ENCODE data around the gene FASN. TPM values are rescaled to one million over a fixed set of nuclear protein-coding genes. Genes with fewer than 3 reads are reported as not detected.

FASN gene
- total and polyA plus RNA-seq, 2 of the 13 experiments (the other 11 are each of a cell fraction or from before 2014, with no cell fraction given): 51.7 to 101 TPM

- TF ChIP-seq ZNF333 (CRISPR knock-in tag; IDR thresholded peaks at IDR 0.05; ENCODE audit: borderline replicate concordance): 0 out of 2 replicates have a peak, but pooled peaks have one; percentile 46
- no peak for TF ChIP-seq CC2D1A (CRISPR knock-in tag; IDR thresholded peaks at IDR 0.05)
- TF ChIP-seq PHF5A (CRISPR knock-in tag; IDR thresholded peaks at IDR 0.05; ENCODE audit: low read depth, unreplicated experiment): no peak
- no peak for TF ChIP-seq HHEX (CRISPR knock-in tag; IDR thresholded peaks at IDR 0.05)
- TF ChIP-seq ZMYM2 (CRISPR knock-in tag; IDR thresholded peaks at IDR 0.05): no peak
- TF ChIP-seq, protein P1, sequence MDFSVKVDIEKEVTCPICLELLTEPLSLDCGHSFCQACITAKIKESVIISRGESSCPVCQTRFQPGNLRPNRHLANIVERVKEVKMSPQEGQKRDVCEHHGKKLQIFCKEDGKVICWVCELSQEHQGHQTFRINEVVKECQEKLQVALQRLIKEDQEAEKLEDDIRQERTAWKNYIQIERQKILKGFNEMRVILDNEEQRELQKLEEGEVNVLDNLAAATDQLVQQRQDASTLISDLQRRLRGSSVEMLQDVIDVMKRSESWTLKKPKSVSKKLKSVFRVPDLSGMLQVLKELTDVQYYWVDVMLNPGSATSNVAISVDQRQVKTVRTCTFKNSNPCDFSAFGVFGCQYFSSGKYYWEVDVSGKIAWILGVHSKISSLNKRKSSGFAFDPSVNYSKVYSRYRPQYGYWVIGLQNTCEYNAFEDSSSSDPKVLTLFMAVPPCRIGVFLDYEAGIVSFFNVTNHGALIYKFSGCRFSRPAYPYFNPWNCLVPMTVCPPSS (IDR thresholded peaks at IDR 0.05): no peak
- TF ChIP-seq, protein P2, sequence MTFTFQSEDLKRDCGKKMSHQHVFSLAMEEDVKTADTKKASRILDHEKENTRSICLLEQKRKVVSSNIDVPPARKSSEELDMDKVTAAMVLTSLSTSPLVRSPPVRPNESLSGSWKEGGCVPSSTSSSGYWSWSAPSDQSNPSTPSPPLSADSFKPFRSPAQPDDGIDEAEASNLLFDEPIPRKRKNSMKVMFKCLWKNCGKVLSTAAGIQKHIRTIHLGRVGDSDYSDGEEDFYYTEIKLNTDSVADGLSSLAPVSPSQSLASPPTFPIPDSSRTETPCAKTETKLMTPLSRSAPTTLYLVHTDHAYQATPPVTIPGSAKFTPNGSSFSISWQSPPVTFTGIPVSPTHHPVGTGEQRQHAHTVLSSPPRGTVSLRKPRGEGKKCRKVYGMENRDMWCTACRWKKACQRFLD (CRISPR knock-in tag; IDR thresholded peaks at IDR 0.05; ENCODE audit: borderline replicate concordance): peak; percentile 74; the same call in 1 of the 2 replicates
- no peak for TF ChIP-seq ARID3A (IDR thresholded peaks at IDR 0.05; ENCODE audit: low read depth, low read length)
- TF ChIP-seq, protein P3, sequence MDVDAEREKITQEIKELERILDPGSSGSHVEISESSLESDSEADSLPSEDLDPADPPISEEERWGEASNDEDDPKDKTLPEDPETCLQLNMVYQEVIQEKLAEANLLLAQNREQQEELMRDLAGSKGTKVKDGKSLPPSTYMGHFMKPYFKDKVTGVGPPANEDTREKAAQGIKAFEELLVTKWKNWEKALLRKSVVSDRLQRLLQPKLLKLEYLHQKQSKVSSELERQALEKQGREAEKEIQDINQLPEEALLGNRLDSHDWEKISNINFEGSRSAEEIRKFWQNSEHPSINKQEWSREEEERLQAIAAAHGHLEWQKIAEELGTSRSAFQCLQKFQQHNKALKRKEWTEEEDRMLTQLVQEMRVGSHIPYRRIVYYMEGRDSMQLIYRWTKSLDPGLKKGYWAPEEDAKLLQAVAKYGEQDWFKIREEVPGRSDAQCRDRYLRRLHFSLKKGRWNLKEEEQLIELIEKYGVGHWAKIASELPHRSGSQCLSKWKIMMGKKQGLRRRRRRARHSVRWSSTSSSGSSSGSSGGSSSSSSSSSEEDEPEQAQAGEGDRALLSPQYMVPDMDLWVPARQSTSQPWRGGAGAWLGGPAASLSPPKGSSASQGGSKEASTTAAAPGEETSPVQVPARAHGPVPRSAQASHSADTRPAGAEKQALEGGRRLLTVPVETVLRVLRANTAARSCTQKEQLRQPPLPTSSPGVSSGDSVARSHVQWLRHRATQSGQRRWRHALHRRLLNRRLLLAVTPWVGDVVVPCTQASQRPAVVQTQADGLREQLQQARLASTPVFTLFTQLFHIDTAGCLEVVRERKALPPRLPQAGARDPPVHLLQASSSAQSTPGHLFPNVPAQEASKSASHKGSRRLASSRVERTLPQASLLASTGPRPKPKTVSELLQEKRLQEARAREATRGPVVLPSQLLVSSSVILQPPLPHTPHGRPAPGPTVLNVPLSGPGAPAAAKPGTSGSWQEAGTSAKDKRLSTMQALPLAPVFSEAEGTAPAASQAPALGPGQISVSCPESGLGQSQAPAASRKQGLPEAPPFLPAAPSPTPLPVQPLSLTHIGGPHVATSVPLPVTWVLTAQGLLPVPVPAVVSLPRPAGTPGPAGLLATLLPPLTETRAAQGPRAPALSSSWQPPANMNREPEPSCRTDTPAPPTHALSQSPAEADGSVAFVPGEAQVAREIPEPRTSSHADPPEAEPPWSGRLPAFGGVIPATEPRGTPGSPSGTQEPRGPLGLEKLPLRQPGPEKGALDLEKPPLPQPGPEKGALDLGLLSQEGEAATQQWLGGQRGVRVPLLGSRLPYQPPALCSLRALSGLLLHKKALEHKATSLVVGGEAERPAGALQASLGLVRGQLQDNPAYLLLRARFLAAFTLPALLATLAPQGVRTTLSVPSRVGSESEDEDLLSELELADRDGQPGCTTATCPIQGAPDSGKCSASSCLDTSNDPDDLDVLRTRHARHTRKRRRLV (CRISPR knock-in tag; IDR thresholded peaks at IDR 0.05): no peak
- TF ChIP-seq JDP2 (CRISPR knock-in tag; IDR thresholded peaks at IDR 0.05; ENCODE audit: borderline replicate concordance): no peak
- no peak for TF ChIP-seq ZFP36L1 (CRISPR knock-in tag; IDR thresholded peaks at IDR 0.05)
- 0 out of 4 replicates have a peak, but pooled peaks of 1 of the 2 experiments have one; percentile 26 for TF ChIP-seq EP300 (IDR thresholded peaks at IDR 0.05; ENCODE audit: low read depth in 2 of 2, low read length in 2 of 2)
- TF ChIP-seq EP300 (CRISPR knock-in tag; IDR thresholded peaks at IDR 0.05; ENCODE audit: borderline replicate concordance): no peak
- TF ChIP-seq, protein P4, sequence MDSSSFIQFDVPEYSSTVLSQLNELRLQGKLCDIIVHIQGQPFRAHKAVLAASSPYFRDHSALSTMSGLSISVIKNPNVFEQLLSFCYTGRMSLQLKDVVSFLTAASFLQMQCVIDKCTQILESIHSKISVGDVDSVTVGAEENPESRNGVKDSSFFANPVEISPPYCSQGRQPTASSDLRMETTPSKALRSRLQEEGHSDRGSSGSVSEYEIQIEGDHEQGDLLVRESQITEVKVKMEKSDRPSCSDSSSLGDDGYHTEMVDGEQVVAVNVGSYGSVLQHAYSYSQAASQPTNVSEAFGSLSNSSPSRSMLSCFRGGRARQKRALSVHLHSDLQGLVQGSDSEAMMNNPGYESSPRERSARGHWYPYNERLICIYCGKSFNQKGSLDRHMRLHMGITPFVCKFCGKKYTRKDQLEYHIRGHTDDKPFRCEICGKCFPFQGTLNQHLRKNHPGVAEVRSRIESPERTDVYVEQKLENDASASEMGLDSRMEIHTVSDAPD (CRISPR knock-in tag; IDR thresholded peaks at IDR 0.05): no peak
- TF ChIP-seq ZNF720 (CRISPR knock-in tag; IDR thresholded peaks at IDR 0.05): no peak
- TF ChIP-seq ZNF616 (CRISPR knock-in tag; IDR thresholded peaks at IDR 0.05; ENCODE audit: low read depth): no peak
Observed at GRCh38 chr17:82097184-82097918, 685 bp downstream of the FASN start (continued).

Data from HepG2 (cell line).